Measurements from ENCODE around the gene NELL2. TPM values are rescaled to one million over a fixed set of nuclear protein-coding genes. Genes with fewer than 3 reads are reported as not detected.

NELL2 gene
- total RNA-seq, 1 experiment from 2014 or later = 1.1 TPM

DNA sequence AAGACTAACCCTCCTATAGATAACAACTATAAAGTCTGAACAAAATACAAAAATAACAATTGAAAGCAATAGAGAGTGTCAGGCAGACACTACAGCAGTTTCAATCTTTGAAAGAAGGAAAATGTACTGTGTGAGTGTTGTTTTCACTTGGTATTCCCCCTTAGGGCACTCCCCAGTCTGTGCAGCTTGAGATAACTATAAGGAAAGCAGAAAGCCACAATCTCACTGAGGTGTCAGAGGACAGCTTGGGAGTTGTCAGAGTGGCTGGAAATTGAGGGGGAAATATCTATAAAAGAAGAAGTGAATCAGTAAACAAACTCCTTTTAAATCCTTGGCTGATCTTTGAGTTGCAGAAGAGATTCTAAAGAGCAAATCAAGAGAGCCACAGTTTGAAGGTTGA, 364.8 kb downstream of the NELL2 start:
- H3K9me3 ChIP-seq (ENCODE audit: control insufficient read depth in 1 of 2, insufficient read depth in 1 of 2, low read depth in 1 of 2, low read length in 2 of 2) = no peaks in the 10 kb centered on the region
- H3K79me2 ChIP-seq (ENCODE audit: insufficient read depth, low read length) = no peaks in the 10 kb centered on the region
- H3K27ac ChIP-seq (ENCODE audit: low read depth, low read length) = no peak overlapping the region
- DNase-seq (ENCODE audit: low read depth, low spot score) (no peak), ATAC-seq (no peak)
- intact Hi-C loops (cut with micrococcal nuclease) = no loop called here
- no peaks in the 10 kb centered on the region for H3K27me3 ChIP-seq (ENCODE audit: insufficient read depth, low read length)
- no peak overlapping the region for H3K4me2 ChIP-seq (ENCODE audit: low read length)
- ChIA-PET CTCF (interaction anchor here (0.6 to 1.6 kb wide), 2 partner anchors 14 to 16 kb away, joined by 4 to 7 read pairs; no protein-coding TSS in a partner anchor), POLR2A (no interaction called here), RAD21 (ENCODE audit: low non-redundant PET in 1 of 2, low total read pairs in 2 of 2, uncharacterized antibody in 2 of 2, unreplicated experiment in 2 of 2) (interaction anchor here in 1 of 2 experiments (0.7 kb wide), 1 partner anchor 496 kb away, joined by 3 read pairs; no protein-coding TSS in a partner anchor)
- no peaks in the 10 kb centered on the region for H3K36me3 ChIP-seq (ENCODE audit: control insufficient read depth in 1 of 2, insufficient read depth in 2 of 2, low read length in 2 of 2)
- H3K4me3 ChIP-seq (replicated peaks in 1 of 2; ENCODE audit: low read depth in 1 of 2, low read length in 2 of 2) = no peak overlapping the region
- no peaks in the 10 kb centered on the region for H3K4me1 ChIP-seq (ENCODE audit: control insufficient read depth in 1 of 2, insufficient read depth in 2 of 2, low read length in 2 of 2)
- no TSS peak for BruUV-seq (replicated peaks)
- H3K9me2 ChIP-seq (ENCODE audit: insufficient read depth) = no peaks in the 10 kb centered on the region; the same call in 1 of the 2 replicates
- H3K9ac ChIP-seq (ENCODE audit: low read length) = no peak overlapping the region
- no peak overlapping the region for H2AFZ ChIP-seq (ENCODE audit: low read depth, low read length, poor library complexity, severe bottlenecking)
- H4K20me1 ChIP-seq (ENCODE audit: insufficient read depth) = no peaks in the 10 kb centered on the region
- TF ChIP-seq TCF7L2 (IDR thresholded peaks at IDR 0.05; ENCODE audit: borderline replicate concordance, extremely low read depth, insufficient read depth, insufficient read length) (no peak), POLR2AphosphoS5 (IDR thresholded peaks at IDR 0.05; ENCODE audit: low read depth, low read length) (no peak), YY1 (IDR thresholded peaks at IDR 0.05; ENCODE audit: extremely low read depth, insufficient replicate concordance, low read depth, low read length) (no peak), ELF1 (IDR thresholded peaks at IDR 0.05; ENCODE audit: borderline replicate concordance, low read depth) (no peak), SRF (IDR thresholded peaks at IDR 0.05; ENCODE audit: low read depth) (no peak), POLR2A (IDR thresholded peaks at IDR 0.05; ENCODE audit: borderline replicate concordance, extremely low read depth, insufficient read depth, insufficient read length) (no peak), EZH2phosphoT487 (IDR thresholded peaks at IDR 0.05; ENCODE audit: borderline replicate concordance) (no peak), CBX3 (IDR thresholded peaks at IDR 0.05; ENCODE audit: low read depth) (no peak), FOSL1 (IDR thresholded peaks at IDR 0.05; ENCODE audit: low read depth) (no peak)
- TF ChIP-seq, protein P1, sequence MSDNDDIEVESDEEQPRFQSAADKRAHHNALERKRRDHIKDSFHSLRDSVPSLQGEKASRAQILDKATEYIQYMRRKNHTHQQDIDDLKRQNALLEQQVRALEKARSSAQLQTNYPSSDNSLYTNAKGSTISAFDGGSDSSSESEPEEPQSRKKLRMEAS (IDR thresholded peaks at IDR 0.05) = no peak
- TF ChIP-seq, protein P2, sequence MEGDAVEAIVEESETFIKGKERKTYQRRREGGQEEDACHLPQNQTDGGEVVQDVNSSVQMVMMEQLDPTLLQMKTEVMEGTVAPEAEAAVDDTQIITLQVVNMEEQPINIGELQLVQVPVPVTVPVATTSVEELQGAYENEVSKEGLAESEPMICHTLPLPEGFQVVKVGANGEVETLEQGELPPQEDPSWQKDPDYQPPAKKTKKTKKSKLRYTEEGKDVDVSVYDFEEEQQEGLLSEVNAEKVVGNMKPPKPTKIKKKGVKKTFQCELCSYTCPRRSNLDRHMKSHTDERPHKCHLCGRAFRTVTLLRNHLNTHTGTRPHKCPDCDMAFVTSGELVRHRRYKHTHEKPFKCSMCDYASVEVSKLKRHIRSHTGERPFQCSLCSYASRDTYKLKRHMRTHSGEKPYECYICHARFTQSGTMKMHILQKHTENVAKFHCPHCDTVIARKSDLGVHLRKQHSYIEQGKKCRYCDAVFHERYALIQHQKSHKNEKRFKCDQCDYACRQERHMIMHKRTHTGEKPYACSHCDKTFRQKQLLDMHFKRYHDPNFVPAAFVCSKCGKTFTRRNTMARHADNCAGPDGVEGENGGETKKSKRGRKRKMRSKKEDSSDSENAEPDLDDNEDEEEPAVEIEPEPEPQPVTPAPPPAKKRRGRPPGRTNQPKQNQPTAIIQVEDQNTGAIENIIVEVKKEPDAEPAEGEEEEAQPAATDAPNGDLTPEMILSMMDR (IDR thresholded peaks at IDR 0.05 in 2 of 3, conservative IDR thresholded peaks at IDR 0.05 in 1 of 3; ENCODE audit: borderline replicate concordance in 1 of 3, insufficient read depth in 1 of 3, low read depth in 2 of 3, low read length in 2 of 3) = no peak

All from HCT116 (cell line).